HG03280 (cell line): ENCODE measurements around the gene ABCB7.
"Not testable (repeated sequence)": the region's sequence is repeated elsewhere in the genome, so short reads cannot be mapped to it uniquely, and the experiment has no call there.

Source experiments
- ATAC-seq: cut with Tn5 transposase; IDR thresholded peaks from one replicate; pipeline ENCODE4 v1.9.1; 2021; ENCODE audit warnings: mild to moderate bottlenecking, moderate library complexity; ENCODE audit not compliant: unreplicated experiment

Gene ABCB7

GRCh38 chrX:75106772-75107171, 49.3 kb downstream of the ABCB7 start:
- ATAC-seq = no peak

GRCh38 chrX:75096331-75096730, 59.8 kb downstream of the ABCB7 start:
- no peak for ATAC-seq

- no peak for ATAC-seq
Measured at GRCh38 chrX:75086731-75087195, 69.3 kb downstream of the ABCB7 start.

GRCh38 chrX:75084757-75085156, 71.3 kb downstream of the ABCB7 start:
- no peak for ATAC-seq

- ATAC-seq = no peak
Measured at GRCh38 chrX:75076429-75076828, 79.7 kb downstream of the ABCB7 start.

GRCh38 chrX:75074475-75074874, 81.6 kb downstream of the ABCB7 start:
- ATAC-seq = no peak

GRCh38 chrX:75071334-75071733, 84.7 kb downstream of the ABCB7 start:
- ATAC-seq = no peak

GRCh38 chrX:75067931-75068330, 88.2 kb downstream of the ABCB7 start:
- no peak for ATAC-seq

- no peak for ATAC-seq
Measured at GRCh38 chrX:75061701-75062100, 94.4 kb downstream of the ABCB7 start.

GRCh38 chrX:75051047-75051446, 105.0 kb downstream of the ABCB7 start:
- no peak for ATAC-seq

- no peak for ATAC-seq
Measured at GRCh38 chrX:75045369-75045768, 110.7 kb downstream of the ABCB7 start.

GRCh38 chrX:75044142-75044541, 111.9 kb downstream of the ABCB7 start:
- not testable (repeated sequence) for ATAC-seq

GRCh38 chrX:75038925-75039324, 117.2 kb downstream of the ABCB7 start:
- ATAC-seq = no peak
